Activated T-cell treated with anti-CD3 and anti-CD28 coated beads for 4 hours (primary cell): Measurements from ENCODE around the gene MYCL.

Source experiments
- DNase-seq: peaks from one replicate; pipeline ENCODE4 v3.0.0-alpha.2; 2020

The MYCL gene

DNA sequence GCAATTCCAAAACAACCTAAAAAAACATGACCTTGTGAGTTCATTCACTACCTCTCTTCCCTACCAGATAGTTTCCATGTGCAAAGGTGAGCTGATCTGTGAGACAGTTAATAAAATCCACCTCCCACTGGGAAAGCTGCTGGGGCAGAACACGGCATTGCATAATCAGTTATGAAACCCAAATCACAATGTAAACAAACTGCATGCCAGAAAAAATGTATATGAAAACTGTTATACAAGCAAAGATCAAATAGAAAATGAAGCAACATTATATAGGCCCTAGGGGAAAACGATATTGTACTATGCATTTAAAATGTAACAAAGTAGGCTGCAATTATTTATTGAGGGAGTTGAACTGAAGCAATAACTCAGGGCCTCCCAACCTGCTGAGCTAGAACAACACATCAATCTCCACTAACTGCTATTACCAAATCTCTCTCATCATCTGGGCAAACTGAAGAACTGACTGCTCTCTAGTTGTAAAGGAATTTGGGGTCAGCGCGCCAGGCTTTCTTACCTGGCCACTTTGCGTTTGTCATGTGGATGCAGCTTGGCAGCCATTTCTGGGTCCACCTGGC, 49.4 kb downstream of the MYCL start:
- DNase-seq: no peak

- DNase-seq: no peak
Measured at GRCh38 chr1:39850606-39851216, 51.0 kb downstream of the MYCL start.

DNA sequence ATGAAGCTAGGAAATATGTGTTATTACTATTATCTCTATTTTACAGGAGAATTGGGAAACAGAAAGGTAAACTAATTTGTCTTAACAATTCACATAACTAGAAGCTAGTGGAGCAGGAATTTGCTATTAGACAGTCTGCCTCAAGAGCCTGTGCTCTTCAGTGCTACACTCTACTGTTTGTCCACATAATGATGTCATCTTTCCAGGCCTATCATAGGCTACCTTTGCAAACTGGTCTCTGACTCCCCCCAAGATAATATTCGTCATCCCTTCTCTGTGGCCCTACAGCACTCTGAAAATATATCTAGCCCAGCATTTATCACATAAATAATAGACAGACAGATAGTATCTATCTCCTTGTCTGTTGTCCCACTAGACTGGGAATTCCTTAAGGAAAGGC, 52.5 kb downstream of the MYCL start:
- DNase-seq: no peak

GRCh38 chr1:39847940-39848339, 53.8 kb downstream of the MYCL start:
- no peak for DNase-seq

DNA sequence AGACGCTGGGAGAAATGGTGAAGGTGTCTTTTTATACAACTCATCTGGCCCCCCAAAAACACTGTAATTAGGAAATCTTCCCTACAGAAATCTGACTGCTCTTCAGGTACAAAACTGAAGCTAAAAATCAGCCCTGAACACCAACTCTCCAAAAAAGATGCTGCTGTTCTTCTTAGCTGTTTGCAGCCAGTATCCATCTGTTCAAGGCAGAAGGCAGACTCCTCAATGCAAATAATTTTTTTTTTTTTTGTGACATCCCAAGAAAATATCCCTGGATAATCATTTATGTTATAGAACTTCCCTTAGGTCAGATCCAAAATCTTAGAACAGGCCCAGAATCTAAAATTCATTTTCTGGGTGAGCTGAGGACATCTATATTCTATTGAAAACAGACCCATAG, 54.9 kb downstream of the MYCL start:
- DNase-seq: no peak

DNA sequence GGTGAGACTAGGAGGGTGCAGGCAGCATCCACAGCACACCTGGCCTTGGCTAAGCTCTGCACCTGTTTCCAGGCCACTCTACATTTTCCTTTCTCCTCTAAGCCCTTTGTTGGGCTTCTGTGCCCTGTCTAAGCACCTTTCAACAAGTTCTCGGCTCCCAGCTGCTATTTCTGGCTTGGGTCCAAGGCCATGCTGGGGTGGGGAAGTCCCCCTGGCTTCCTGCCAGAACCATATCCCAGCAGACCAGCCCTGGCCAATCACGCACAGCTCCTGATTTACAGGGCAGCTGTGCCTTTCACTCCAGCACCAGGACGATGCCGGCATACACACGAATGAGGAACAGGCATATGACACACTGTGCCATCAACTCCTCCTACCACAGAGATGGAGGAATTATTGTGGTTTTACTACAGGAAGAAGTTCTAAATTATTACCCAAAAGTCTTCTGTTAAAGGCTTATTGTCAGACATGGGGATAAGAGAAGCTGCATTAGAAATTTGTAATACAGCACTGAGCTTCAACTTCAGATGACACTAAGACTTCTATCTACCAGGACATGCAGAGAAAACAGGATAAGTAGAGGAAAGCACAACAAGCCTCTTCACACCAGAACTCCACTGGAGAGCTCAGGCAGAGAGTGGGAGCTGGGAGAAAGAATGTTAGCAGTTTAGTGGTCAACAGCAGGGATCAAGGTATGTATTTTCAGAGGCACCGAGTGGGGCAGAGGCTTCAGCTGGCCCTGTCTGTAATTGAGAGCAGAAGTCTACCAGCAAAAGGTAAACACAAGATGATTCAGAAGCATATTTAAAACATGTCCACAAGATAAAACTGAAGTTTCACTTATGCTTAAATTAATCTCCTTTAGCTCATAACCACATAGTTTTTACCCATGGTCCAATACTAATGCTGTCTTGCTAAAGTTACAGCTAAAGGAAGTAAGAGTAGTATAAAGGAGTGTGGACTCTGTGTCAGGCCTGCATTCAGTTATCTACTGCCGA, 55.8 kb downstream of the MYCL start:
- peak; percentile 64 for DNase-seq
